Smooth muscle cell (in vitro differentiated cells): ENCODE measurements around the gene ZSWIM6. TPM values are rescaled to one million over a fixed set of nuclear protein-coding genes. Genes with fewer than 3 reads are reported as not detected.
"Not testable (repeated sequence)": the region's sequence is repeated elsewhere in the genome, so short reads cannot be mapped to it uniquely, and the experiment has no call there.

Experiments
- DNase-seq: peaks from one replicate; lab custom pipeline; 2025; ENCODE audit not compliant: unreplicated experiment; lab: John Stamatoyannopoulos, UW
- H2AFZ ChIP-seq: fragments of 200-600 bp; sonication (generic); 2 replicates; pipeline ENCODE4 v1.6.0; 2016; ENCODE audit warnings: antibody characterized with exemption, low read depth, mild to moderate bottlenecking
- H3F3A ChIP-seq: fragments of 200-600 bp; sonication (generic); 2 replicates; pipeline ENCODE4 v1.6.0; 2017; ENCODE audit warnings: antibody characterized with exemption, low read depth
- H3K27ac ChIP-seq: fragments of 200-600 bp; sonication (generic); 2 replicates; pipeline ENCODE4 v1.5.1; 2016; ENCODE audit warnings: low read depth, mild to moderate bottlenecking
- H3K27me3 ChIP-seq: fragments of 200-600 bp; sonication (generic); 2 replicates; pipeline ENCODE4 v1.6.1; 2016; ENCODE audit warnings: low read depth, mild to moderate bottlenecking
- H3K36me3 ChIP-seq: fragments of 200-600 bp; sonication (generic); 2 replicates; pipeline ENCODE4 v1.5.1; 2016; ENCODE audit warnings: low read depth
- H3K4me1 ChIP-seq: fragments of 200-600 bp; sonication (generic); 2 replicates; pipeline ENCODE4 v1.5.1; 2016; ENCODE audit warnings: low read depth
- H3K4me2 ChIP-seq: fragments of 200-600 bp; sonication (generic); 2 replicates; pipeline ENCODE4 v1.6.0; 2016; ENCODE audit warnings: mild to moderate bottlenecking
- H3K4me3 ChIP-seq: fragments of 200-600 bp; sonication (generic); 2 replicates; pipeline ENCODE4 v1.5.1; 2016; ENCODE audit warnings: mild to moderate bottlenecking
- H3K79me2 ChIP-seq: fragments of 200-600 bp; sonication (generic); 2 replicates; pipeline ENCODE4 v1.6.0; 2016; ENCODE audit warnings: low read depth, mild to moderate bottlenecking
- H3K9ac ChIP-seq: fragments of 200-600 bp; sonication (generic); 2 replicates; pipeline ENCODE4 v1.6.0; 2016; ENCODE audit warnings: low read depth
- H3K9me3 ChIP-seq: fragments of 200-600 bp; sonication (generic); replicated peaks from 2 replicates; pipeline ENCODE4 v1.5.1; 2016; ENCODE audit warnings: low read depth
- H4K20me1 ChIP-seq: fragments of 200-600 bp; sonication (generic); 2 replicates; pipeline ENCODE4 v1.6.0; 2016; ENCODE audit warnings: low read depth
- CTCF ChIP-seq: fragments of 200-600 bp; sonication (generic); IDR thresholded peaks from 2 replicates; pipeline ENCODE4 v1.5.1; 2017; ENCODE audit warnings: borderline replicate concordance, mild to moderate bottlenecking, antibody characterized with exemption; ENCODE audit not compliant: insufficient read depth, poor library complexity, severe bottlenecking
- WGBS: methylation state at CpG from one replicate; pipeline ENCODE4 v1.1.7; 2016; ENCODE audit warnings: low lambda C conversion rate; 5-methylcytosine and 5-hydroxymethylcytosine counted together
- polyA plus RNA-seq: library from polyadenylated mRNA; unstranded; fragments of >200 nt; fragmentation: Nextera tagmentation; extraction: Ambion mirVana; gene quantifications from 2 replicates; pipeline ENCODE4 v1.2.1, GENCODE V29; 2016
- total RNA-seq: library from RNA; depleted of rRNA; stranded (reverse); fragments of >200 nt; gene quantifications from 2 replicates; pipeline ENCODE4 v1.2.3, GENCODE V29; 2014

Gene ZSWIM6
- total and polyA plus RNA-seq, 2 experiments from 2014 or later = 9.1 to 25.5 TPM

GRCh38 chr5:61417851-61418250 is 85.8 kb downstream of the ZSWIM6 start:
- Histone ChIP-seq H3K4me1 (peaks cover 26% of the 10 kb centered on the region), H3K27me3 (no peaks in the 10 kb centered on the region), H3K36me3 (no peaks in the 10 kb centered on the region), H3K9me3 (no peaks in the 10 kb centered on the region), H3K4me3 (no peak overlapping the region), H3K4me2 (no peak overlapping the region), H4K20me1 (peaks cover 98% of the 10 kb centered on the region), H3K27ac (no peak overlapping the region), H3F3A (no peaks in the 10 kb centered on the region), H2AFZ (no peak overlapping the region), H3K79me2 (peaks cover 99% of the 10 kb centered on the region), H3K9ac (no peak overlapping the region)
- 68% methylated on average over 1 of the region's 1 CpG for WGBS
- DNase-seq = no peak
- TF ChIP-seq CTCF = no peak

DNA sequence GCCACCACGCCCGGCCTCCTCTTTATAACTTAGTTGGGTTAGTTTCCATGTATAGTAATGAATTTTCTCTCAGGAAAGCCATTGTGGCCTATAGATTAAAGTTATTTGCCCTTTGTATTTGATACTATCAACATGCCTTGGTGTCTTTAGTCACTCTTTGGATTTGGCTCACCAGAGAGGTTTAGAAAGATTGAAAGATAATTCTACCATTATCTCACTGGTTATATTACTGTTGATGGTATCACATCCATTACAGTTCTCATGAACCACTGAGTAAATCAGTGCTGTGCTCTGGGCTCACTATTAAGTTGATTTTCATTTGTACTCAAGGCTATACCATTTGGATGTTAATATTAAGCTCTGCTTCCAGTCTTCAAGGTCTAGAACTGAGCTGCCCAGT is 87.0 kb downstream of the ZSWIM6 start:
- no peak for TF ChIP-seq CTCF
- DNase-seq = no peak
- no peak overlapping the region for H3K4me3 ChIP-seq
- H3K79me2 ChIP-seq = peaks cover 94% of the 10 kb centered on the region
- peaks cover 100% of the 10 kb centered on the region for H4K20me1 ChIP-seq
- H3K9me3 ChIP-seq = no peaks in the 10 kb centered on the region
- WGBS = 100% methylated on average over 2 of the region's 2 CpGs
- H3K27ac ChIP-seq = no peak overlapping the region
- H2AFZ ChIP-seq = no peak overlapping the region
- no peaks in the 10 kb centered on the region for H3K36me3 ChIP-seq
- no peak overlapping the region for H3K9ac ChIP-seq
- no peaks in the 10 kb centered on the region for H3K27me3 ChIP-seq
- peaks cover 26% of the 10 kb centered on the region for H3K4me1 ChIP-seq
- no peak overlapping the region for H3K4me2 ChIP-seq
- no peaks in the 10 kb centered on the region for H3F3A ChIP-seq

- TF ChIP-seq CTCF = no peak
- Histone ChIP-seq H3K4me1 (peaks cover 26% of the 10 kb centered on the region), H3K9ac (no peak overlapping the region), H3K36me3 (no peaks in the 10 kb centered on the region), H3K79me2 (peaks cover 94% of the 10 kb centered on the region), H2AFZ (no peak overlapping the region), H3K27me3 (no peaks in the 10 kb centered on the region), H3F3A (no peaks in the 10 kb centered on the region), H4K20me1 (peaks cover 100% of the 10 kb centered on the region), H3K4me2 (no peak overlapping the region), H3K27ac (no peak overlapping the region), H3K9me3 (no peaks in the 10 kb centered on the region), H3K4me3 (no peak overlapping the region)
- WGBS = 91% methylated on average over 1 of the region's 1 CpG
- no peak for DNase-seq
Observed at GRCh38 chr5:61420016-61420415, 88.0 kb downstream of the ZSWIM6 start.

DNA sequence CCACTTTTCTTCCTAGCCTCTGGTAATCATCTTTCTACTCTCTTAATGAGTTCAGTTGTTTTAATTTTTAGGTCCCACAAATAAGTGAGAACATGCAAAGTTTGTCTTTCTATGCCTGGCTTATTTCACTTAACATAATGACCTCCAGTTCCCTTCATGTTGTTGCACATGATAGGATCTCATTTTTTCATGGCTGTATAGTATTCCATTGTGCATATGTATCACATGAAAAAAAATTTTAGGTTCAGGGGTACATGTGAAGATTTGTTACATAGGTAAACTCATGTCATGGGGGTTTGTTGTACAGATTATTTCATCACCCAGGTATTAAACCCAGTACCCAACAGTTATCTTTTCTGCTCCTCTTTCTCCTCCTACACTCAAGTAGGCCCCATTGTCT is 89.2 kb downstream of the ZSWIM6 start:
- not testable (repeated sequence) for H3K27me3 ChIP-seq, H3F3A ChIP-seq, H3K4me2 ChIP-seq, H3K9me3 ChIP-seq, H3K27ac ChIP-seq, H3K4me3 ChIP-seq, H3K36me3 ChIP-seq, DNase-seq, H2AFZ ChIP-seq, H3K9ac ChIP-seq
- Histone ChIP-seq H4K20me1 (peaks cover 100% of the 10 kb centered on the region), H3K4me1 (peaks cover 18% of the 10 kb centered on the region), H3K79me2 (peaks cover 94% of the 10 kb centered on the region)
